HG03378 (cell line): Measurements from ENCODE around the gene ZNF487.
"Not testable (repeated sequence)": the region's sequence is repeated elsewhere in the genome, so short reads cannot be mapped to it uniquely, and the experiment has no call there.

Source experiments
- ATAC-seq: cut with Tn5 transposase; IDR thresholded peaks from one replicate; pipeline ENCODE4 v1.9.1; 2021; ENCODE audit warnings: mild to moderate bottlenecking, moderate library complexity; ENCODE audit not compliant: unreplicated experiment

Gene ZNF487

DNA sequence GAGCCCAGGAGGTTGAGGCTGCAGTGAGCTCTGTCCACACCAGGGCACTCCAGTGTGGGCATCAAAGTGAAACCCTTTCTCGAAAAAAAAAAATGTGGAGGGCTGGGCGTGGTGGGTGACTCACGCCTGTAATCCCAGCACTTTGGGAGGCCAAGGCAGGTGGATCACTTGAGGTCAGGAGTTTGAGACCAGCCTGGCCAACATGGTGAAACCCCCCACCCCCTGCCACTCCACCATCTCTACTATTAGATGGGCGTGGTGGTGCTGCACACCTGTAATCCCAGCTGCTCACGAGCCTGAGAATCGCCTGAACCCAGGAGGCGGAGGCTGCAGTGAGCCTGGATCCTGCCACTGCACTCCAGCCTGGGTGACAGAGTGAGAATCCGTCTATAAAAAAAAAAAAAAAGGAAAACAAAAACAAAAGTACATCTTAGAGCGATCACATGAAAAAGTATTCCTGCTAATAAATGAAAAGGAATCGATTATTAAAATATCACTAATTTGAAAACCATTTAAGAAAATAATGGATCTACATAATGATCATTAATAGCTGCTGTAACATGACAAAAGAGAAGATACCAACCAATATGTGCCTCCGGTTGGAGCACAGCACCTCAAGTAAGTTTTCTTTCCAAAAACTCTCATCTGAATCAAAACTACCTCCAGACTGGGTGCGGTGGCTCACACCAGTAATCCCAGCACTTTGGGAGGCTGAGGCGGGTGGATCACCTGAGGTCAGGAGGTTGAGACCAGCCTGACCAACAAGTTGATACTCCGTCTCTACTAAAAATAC, 32.8 kb upstream of the ZNF487 start:
- ATAC-seq: no peak

DNA sequence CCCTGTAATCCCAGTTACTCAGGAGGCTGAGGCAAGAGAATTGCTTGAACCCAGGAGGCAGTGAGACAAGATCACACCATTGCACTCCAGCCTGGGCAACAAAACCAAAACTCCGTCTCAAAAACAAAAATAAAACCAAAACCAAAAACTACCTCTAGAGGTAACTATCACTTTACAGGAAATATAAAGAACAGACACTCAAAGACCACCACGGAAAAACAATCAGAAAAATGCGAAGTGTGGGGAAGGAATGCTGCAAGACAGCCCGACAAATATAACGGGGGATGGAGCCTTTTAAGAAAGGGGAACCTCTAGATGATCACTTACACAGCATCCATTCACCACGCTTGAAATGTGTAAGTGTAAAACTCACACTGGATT, 32.2 kb upstream of the ZNF487 start:
- ATAC-seq: no peak

- ATAC-seq: peak; percentile 2
Measured at GRCh38 chr10:43407148-43407575, 29.7 kb upstream of the ZNF487 start.

- peak; percentile 44 for ATAC-seq
Measured at GRCh38 chr10:43407576-43408330, 29.2 kb upstream of the ZNF487 start.

- ATAC-seq: no peak
Measured at GRCh38 chr10:43408331-43408709, 28.6 kb upstream of the ZNF487 start.

DNA sequence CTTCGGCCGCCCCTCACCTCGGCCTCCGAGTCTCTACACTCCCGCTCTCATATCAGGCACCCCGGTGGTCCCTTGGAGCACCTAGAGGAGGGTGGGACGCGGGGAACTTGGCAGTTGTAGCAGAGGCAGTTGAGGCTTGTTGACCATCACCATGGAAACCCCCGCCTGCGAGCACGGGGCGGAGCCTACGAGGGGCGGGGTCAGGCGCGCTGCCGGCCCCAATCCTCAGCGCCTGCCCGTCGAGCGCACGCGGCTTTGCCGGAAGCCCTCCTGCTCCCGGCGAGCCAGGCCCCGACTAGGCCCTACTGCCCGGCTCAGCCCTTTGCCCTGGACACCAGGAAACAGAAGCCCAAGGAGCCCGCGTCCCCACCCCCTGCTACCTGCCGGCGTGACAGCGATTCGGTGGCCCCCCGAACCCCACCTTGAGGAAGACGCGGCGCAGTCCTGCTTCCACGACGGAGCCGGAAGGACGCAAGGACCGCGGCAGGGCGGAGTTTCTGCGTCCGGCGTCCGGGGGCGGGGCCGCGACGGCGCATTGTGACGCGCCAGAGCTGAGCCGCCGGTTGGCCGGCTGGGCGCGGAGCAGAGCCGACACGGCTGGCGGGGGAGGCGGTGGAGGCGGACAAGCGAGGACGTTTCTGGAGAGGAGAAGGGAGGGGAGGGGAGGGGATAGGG, 28.1 kb upstream of the ZNF487 start, which contains the start of gene HNRNPF:
Gene HNRNPF, minus strand, starts transcription at position 477 of the 675 bp plus-strand sequence. CDS start 21,302 bp downstream, outside the sequence.
- peak; percentile 56 for ATAC-seq

GRCh38 chr10:43409385-43410109, 27.4 kb upstream of the ZNF487 start:
- no peak for ATAC-seq

DNA sequence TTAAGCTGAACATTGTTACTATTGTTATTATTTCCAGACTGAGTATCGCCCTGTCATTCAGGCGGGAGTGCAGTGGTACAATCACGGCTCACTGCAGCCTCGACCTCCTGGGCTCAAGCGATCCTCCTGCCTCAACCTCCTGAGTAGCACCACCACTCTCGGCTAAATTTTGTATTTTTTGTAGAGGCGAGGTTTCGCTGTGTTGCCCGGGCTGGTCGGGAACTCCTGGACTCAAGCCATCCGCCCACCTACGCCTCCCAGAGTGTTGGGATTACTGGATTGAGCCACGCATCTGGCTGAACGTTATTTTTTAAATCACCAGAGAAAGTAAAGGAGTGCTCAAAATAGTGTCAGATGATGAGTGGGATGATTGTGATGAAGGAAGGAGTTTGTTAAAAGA, 26.6 kb upstream of the ZNF487 start:
- no peak for ATAC-seq

DNA sequence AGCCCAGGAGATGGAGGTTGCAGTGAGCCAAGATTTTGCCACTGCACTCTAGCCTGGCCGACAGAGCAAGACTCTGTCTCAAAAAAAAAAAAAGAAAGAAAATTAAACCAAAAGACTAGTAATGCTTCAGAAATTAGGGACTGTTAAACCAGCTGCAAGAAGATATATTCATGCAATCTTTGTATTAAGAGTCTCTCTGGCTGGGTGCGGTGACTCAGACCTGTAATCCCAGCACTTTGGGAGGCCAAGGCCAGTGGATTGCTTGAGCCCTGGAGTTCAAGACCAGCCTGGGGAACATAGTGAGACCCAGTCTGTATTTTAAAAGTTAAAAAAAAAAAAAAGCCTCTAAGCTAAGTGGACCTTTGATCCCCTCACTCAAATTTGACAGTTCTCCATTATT, 25.4 kb upstream of the ZNF487 start:
- no peak for ATAC-seq

GRCh38 chr10:43415544-43415943, 21.4 kb upstream of the ZNF487 start:
- no peak for ATAC-seq

DNA sequence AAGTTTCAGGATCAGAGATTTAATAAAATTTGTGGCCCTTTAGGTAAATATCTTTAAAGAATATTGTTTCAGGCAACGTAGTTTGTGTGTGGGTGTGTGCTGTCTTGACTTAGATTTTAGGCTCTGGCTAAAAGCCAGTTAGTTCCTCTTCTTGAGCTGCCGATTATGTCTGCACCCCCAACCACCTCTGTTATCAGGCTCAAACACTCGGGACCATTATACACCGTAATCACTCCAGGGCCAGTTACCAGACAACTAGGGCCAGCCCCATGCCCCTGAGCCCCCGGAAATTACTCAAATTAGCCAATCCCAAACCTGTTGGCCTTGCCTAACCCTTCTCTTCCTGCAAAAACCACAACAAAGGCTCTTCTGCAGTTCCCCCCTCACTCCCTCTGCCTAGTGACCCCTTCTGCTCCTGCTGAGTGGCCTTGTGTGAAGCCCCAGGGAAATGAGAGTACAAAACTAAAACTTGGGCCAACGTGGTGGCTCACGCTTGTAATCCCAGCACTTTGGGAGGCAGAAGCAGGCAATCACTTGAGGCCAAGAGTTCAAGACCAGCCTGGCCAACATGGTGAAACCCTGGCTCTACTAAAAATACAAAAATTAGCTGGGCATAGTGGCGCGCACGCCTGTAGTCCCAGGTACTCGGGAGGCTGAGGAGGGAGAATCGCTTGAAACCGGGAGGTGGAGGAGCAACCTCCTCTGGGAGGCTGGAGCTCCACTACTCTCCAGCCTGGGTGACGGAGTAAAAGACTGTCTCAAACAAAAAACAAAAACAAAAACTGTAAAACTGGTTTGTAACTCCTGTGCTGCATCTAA, 18.8 kb upstream of the ZNF487 start:
- no peak for ATAC-seq

- ATAC-seq: peak; percentile 12
Measured at GRCh38 chr10:43419997-43420368, 16.9 kb upstream of the ZNF487 start.

DNA sequence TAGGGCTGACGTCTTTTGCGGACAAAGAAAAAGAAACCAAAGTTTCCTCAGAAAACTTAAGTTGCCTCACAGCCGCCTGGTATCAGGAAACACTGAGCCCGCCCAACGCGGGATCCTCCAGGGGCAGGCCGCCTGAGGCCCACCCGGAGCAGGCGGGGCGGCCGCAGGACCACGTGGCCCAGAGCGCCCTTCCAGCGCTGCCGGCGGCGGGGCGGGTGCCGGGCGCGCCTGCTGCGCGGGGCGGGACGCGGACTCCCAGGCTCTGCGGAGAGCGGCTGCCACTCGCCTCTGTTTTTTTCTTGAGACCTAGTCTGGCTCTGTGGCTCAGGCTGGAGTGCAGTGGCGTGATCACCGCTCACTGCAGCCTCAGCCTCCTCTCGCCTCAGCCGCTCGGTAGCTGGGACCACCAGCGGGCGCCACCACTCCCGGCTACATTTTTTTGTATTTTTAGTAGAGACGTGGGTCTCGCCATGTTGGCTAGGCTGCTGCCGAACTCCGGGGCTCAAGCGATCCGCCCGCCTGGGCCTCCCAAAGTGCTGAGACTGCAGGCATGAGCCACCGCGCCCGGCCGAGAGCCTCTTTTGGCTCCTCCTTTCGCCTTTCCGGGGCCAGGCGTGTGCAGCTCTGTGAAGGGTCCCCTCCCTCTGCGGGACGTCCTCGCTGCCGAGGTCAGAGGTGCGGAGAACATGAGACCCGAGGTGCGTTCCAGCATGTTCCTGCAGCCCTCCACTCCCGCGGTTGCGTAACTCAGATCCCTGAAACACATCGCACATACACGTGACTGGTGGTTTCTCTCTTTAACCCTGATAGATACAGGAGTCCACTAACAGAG, 16.3 kb upstream of the ZNF487 start:
- peak; percentile 66 for ATAC-seq

DNA sequence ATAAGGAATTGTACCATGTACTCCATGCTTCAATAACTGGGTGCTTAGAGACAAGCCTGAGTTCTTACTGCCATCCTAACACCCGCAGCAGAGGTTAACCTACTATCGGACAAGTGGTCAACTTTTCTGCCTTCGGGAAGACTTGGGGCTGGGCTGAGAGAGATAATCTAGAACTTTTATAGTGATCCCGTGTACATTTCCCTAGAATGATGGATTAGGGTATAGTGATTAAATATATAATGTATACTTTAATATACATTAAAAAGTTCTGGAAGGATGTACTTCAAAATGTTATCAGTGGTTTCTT, 15.8 kb upstream of the ZNF487 start:
- no peak for ATAC-seq

- ATAC-seq: no peak
Measured at GRCh38 chr10:43421519-43421918, 15.4 kb upstream of the ZNF487 start.

- not testable (repeated sequence) for ATAC-seq
Measured at GRCh38 chr10:43421944-43422343, 15.0 kb upstream of the ZNF487 start.

DNA sequence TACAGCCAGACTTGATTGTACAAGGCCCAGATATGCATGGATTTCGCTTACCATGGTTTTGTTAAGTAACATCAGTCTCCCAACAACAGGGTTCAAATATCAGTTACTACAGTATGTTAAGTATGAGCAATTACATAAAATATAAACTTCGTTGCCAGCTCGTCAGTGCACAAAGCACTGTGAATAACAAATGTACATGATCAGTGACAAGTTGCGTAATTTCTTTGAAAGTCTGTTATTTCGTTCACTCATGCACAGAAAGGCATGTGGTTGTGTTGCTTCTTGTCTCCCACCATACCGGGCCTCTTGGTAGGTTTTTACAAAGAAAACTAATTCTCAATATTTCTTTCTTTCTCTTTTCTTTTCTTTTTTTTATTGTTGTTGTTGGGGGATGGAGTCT, 12.5 kb upstream of the ZNF487 start:
- ATAC-seq: no peak

DNA sequence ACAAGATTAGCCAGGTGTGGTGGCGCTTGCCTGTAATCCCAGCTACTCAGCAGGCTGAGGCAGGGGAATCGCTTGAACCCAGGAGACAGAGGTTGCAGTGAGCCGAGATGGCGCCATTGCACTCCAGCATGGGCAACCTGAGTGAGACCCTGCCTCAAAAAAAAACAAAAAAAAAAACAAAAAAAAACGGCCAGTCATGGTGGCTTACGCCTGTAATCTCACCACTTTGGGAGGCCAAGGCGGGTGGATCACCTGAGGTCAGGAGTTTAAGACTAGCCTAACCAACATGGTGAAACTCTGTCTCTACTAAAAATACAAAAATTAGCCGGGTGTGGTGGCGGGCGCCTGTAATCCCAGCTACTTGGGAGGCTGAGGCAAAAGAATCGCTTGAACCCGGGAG, 10.4 kb upstream of the ZNF487 start:
- not testable (repeated sequence) for ATAC-seq

DNA sequence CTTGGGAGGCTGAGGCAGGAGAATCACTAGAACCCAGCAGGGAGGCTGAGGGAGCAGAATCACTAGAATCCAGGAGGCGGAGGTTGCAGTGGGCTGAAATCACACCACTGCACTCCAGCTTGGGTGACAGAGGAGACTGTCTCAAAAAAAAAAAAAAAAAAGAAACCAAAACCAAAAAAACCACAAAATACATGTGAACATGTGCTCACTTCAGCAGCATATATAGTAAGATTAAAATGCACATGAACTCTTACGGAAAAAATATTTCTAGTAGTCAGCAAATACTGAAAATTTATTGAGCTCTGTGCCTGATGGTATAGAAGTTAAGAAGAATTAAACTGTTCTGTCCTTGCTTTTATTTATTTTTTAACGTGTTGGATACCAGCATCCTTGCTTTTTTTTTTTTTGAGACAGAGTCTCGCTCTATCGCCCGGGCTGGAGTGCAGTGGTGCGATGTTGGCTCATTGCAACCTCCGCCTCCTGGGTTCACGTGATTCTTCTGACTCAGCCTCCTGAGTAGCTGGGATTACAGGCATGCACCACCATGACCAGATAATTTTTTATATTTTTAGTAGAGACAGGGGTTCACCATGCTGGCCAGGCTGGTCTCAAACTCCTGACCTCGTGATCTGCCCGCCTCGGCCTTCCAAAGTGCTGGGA, 9.6 kb upstream of the ZNF487 start:
- peak; percentile 87 for ATAC-seq
